ENCODE results near the gene GTPBP2. TPM values are rescaled to one million over a fixed set of nuclear protein-coding genes. Genes with fewer than 3 reads are reported as not detected.

The GTPBP2 gene
- total RNA-seq, 3 donors from 2014 or later, result 61.1 to 100 (median 82.1) TPM

DNA sequence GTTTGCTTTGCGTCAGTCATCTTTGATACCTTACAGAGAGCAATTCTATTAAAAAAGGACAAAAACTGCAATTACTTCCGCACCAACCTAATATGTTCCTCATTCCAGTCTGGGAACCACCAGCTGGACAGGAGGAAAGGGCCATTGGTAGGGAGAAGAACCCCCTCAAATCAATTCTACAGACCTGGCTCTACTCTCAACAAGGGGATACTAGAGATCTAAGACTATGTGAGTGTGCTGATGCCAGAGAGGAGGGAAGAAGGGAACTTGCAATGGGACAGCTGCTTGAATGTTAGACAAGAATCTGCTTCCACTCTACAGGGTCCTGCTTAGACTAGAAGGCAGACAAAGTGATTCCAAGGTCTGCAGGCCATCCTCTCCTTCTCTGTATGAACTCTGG lies 45.2 kb upstream of the GTPBP2 start:
- Histone ChIP-seq H3K9me3 (no peaks in the 10 kb centered on the region), H3K36me3 (ENCODE audit: low read depth) (no peaks in the 10 kb centered on the region), H3K4me1 (ENCODE audit: low read depth) (peaks cover 32% of the 10 kb centered on the region), H3K4me3 (no peak overlapping the region)
- no peak for TF ChIP-seq CTCF (IDR thresholded peaks at IDR 0.05)
- ATAC-seq, result no peak
- intact Hi-C loops (cut with DNase I, micrococcal nuclease), result loop anchor here in 1 of 2 donors (5.0 to 10.0 kb wide), 2 partner anchors 81 to 403 kb away; no protein-coding TSS in a partner anchor
- DNase-seq, result no peak

DNA sequence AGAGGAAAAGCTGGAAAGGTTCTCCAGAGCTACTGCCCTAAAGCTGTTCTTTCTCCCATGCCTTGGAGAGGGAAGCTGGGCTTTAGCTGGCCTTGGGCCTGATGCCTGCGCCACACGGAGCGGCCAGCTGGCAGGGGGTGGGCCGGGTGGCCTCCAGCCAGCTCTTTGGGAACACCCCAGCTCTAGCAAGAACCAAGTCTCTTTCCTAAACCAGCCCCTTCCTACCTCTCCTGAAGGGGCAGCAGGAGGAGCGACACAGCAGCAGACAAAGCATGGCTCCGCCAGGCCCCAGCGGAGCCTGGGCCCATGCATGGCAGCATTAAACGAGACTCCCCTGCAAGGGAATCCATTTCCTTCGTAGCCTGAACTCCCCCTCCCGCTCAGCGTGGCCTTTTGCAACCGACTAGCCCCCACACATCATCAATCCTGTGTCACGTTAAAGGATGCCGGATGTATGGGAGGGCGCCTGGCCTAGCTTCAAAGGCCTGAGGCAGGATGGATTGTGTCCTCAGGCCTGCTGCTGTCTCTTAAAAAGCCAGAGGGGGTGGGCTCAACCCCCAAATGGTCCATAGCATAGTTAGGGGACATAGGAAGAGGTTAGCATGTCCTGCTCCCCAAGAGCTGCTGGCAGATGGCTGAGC lies 44.5 kb upstream of the GTPBP2 start:
- Histone ChIP-seq H3K4me1 (ENCODE audit: low read depth) (peaks cover 32% of the 10 kb centered on the region), H3K9me3 (no peaks in the 10 kb centered on the region), H3K36me3 (ENCODE audit: low read depth) (no peaks in the 10 kb centered on the region), H3K4me3 (no peak overlapping the region)
- DNase-seq, result no peak
- intact Hi-C loops (cut with DNase I, micrococcal nuclease), result loop anchor here in 1 of 2 donors (5.0 to 10.0 kb wide), 2 partner anchors 81 to 404 kb away; no protein-coding TSS in a partner anchor
- TF ChIP-seq CTCF (IDR thresholded peaks at IDR 0.05), result no peak
- ATAC-seq, result no peak

- no peak for TF ChIP-seq CTCF (IDR thresholded peaks at IDR 0.05)
- intact Hi-C loops (cut with DNase I, micrococcal nuclease), result loop anchor here in 1 of 2 donors (5.0 to 10.0 kb wide), 2 partner anchors 83 to 405 kb away; no protein-coding TSS in a partner anchor
- Histone ChIP-seq H3K4me1 (ENCODE audit: low read depth) (peaks cover 36% of the 10 kb centered on the region), H3K36me3 (ENCODE audit: low read depth) (no peaks in the 10 kb centered on the region), H3K4me3 (no peak overlapping the region), H3K9me3 (no peaks in the 10 kb centered on the region)
- ATAC-seq (peak; percentile 61), DNase-seq (peak; percentile 45 to 66 (median 54))
Measured at GRCh38 chr6:43671801-43672690, 43.0 kb upstream of the GTPBP2 start.

GRCh38 chr6:43671011-43671800 lies 42.1 kb upstream of the GTPBP2 start:
- Histone ChIP-seq H3K36me3 (ENCODE audit: low read depth) (no peaks in the 10 kb centered on the region), H3K9me3 (no peaks in the 10 kb centered on the region), H3K4me1 (ENCODE audit: low read depth) (peaks cover 36% of the 10 kb centered on the region), H3K4me3 (no peak overlapping the region)
- ATAC-seq (no peak), DNase-seq (peak in 2 of 3 donors; percentile 29 to 61)
- TF ChIP-seq CTCF (IDR thresholded peaks at IDR 0.05), result no peak
- intact Hi-C loops (cut with DNase I, micrococcal nuclease), result loop anchor here in 1 of 2 donors (5.0 to 10.0 kb wide), 2 partner anchors 84 to 406 kb away; no protein-coding TSS in a partner anchor

DNA sequence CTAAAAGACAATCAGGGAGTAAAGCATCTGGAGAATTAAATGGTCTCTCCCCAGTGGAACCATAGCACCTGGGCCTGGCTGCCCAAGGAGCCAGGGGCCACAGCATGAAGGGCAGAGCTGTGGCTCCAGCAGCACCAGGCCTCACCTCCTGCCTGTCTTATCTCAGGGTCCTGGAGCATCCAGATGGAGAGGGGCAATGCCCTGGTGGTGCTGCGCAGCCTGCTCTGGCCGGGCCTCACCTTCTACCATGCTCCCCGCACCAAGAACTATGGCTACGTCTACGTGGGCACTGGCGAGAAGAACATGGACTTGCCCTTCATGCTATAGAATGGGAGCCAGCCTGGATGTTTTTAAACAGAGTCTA lies 41.5 kb upstream of the GTPBP2 start:
- Histone ChIP-seq H3K4me3 (no peak overlapping the region), H3K4me1 (ENCODE audit: low read depth) (peaks cover 36% of the 10 kb centered on the region), H3K36me3 (ENCODE audit: low read depth) (no peaks in the 10 kb centered on the region), H3K9me3 (no peaks in the 10 kb centered on the region)
- intact Hi-C loops (cut with DNase I, micrococcal nuclease), result loop anchor here in 1 of 2 donors (5.0 to 10.0 kb wide), 2 partner anchors 84 to 407 kb away; no protein-coding TSS in a partner anchor
- ATAC-seq (no peak), DNase-seq (no peak)
- TF ChIP-seq CTCF (IDR thresholded peaks at IDR 0.05), result no peak

All from mucosa of descending colon (tissue), 3 donors.